Kidney epithelial cell (primary cell): ENCODE results near the gene FSTL4. TPM values are rescaled to one million over a fixed set of nuclear protein-coding genes. Genes with fewer than 3 reads are reported as not detected.

Experiments
- DNase-seq: peaks from one replicate; pipeline ENCODE4 v3.0.0-alpha.2; 2010; ENCODE audit warnings: low read depth
- H3K27me3 ChIP-seq: 2 replicates; pipeline ENCODE4 v1.6.0; 2011; ENCODE audit warnings: low read length; ENCODE audit not compliant: control insufficient read depth, insufficient read depth
- H3K36me3 ChIP-seq: 2 replicates; pipeline ENCODE4 v1.5.1; 2011; ENCODE audit warnings: low read length; ENCODE audit not compliant: control insufficient read depth, insufficient read depth
- H3K4me3 ChIP-seq: 2 replicates; pipeline ENCODE4 v1.5.1; 2011; ENCODE audit warnings: low read depth, mild to moderate bottlenecking, control low read depth, low read length
- total RNA-seq: library from RNA; depleted of rRNA; stranded (reverse); fragments of >200 nt; gene quantifications from 2 replicates; pipeline ENCODE4 v1.2.3, GENCODE V29; 2015
- TF ChIP-seq, protein P1 (sequence below): IDR thresholded peaks from 2 replicates; pipeline ENCODE4 v1.5.1; 2011; ENCODE audit warnings: mild to moderate bottlenecking, moderate library complexity, low read length, control low read depth, inconsistent platforms; ENCODE audit not compliant: insufficient read depth, poor library complexity, severe bottlenecking

The FSTL4 gene
- total RNA-seq, 1 donor from 2014 or later: not detected

DNA sequence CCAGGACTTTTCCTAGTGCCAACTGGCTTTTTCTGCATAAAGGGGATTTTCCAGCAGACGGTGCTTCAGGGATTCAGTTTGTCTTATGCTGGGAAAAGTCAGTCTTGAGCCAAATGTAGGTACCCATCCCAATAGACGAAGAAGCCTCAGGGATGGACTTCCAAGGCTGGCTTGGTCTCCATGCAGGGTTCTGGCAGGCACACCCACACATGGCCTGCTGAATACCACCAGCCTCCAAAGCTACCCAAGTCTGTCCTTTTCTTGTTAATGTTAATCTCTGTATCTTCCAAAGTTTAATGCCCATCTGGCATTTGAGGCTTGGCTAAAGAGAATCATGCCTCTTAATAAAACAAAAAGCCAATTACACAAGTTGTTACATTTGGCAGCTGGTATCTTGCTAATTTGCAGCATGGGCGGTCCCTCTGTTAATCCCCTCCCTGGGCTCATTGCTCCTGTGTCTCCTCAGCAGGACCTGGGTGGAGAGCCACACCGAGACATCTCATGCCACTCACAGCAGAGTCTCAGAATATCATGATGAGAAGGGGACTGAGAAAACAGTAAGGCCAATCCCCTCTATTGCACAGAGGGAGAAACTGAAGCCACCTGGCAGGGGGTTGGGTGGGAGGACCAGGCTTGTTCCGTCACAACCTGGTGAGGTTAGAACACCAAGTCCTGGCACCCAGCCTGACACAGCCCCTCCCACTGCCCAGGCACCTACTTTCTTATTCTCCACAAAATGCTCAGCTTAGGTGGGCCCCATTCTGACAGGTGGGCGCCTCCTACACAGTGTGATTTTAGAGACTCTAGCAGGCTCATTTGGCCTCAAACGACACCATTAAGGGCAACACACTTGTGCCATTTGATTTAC, 243.2 kb downstream of the FSTL4 start:
- no peaks in the 10 kb centered on the region for H3K36me3 ChIP-seq
- TF ChIP-seq, protein P1, sequence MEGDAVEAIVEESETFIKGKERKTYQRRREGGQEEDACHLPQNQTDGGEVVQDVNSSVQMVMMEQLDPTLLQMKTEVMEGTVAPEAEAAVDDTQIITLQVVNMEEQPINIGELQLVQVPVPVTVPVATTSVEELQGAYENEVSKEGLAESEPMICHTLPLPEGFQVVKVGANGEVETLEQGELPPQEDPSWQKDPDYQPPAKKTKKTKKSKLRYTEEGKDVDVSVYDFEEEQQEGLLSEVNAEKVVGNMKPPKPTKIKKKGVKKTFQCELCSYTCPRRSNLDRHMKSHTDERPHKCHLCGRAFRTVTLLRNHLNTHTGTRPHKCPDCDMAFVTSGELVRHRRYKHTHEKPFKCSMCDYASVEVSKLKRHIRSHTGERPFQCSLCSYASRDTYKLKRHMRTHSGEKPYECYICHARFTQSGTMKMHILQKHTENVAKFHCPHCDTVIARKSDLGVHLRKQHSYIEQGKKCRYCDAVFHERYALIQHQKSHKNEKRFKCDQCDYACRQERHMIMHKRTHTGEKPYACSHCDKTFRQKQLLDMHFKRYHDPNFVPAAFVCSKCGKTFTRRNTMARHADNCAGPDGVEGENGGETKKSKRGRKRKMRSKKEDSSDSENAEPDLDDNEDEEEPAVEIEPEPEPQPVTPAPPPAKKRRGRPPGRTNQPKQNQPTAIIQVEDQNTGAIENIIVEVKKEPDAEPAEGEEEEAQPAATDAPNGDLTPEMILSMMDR: no peak
- H3K27me3 ChIP-seq: peaks cover 12% of the 10 kb centered on the region
- H3K4me3 ChIP-seq: no peak overlapping the region
- no peak for DNase-seq

DNA sequence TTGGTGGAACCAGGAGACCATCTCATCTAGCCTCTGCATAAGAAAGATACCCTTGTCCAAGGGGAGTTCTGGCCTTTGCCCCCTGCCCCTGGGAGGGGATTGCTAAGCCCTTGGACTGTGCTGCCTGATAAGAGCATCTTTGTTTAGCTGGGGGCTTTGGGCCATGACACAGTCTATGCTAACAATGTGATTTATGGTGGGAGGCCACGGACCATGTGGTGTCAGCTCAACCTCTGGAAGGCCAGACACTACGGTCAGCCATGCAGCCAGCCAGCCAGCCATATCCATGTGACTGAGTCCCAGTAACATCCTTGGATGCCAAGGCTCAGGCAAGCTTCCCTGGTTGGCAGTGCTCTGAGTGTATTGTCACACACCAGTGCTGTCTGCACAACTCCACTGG, 244.4 kb downstream of the FSTL4 start:
- Histone ChIP-seq H3K4me3 (no peak overlapping the region), H3K36me3 (no peaks in the 10 kb centered on the region), H3K27me3 (peaks cover 15% of the 10 kb centered on the region)
- TF ChIP-seq, protein P1: no peak
- no peak for DNase-seq

DNA sequence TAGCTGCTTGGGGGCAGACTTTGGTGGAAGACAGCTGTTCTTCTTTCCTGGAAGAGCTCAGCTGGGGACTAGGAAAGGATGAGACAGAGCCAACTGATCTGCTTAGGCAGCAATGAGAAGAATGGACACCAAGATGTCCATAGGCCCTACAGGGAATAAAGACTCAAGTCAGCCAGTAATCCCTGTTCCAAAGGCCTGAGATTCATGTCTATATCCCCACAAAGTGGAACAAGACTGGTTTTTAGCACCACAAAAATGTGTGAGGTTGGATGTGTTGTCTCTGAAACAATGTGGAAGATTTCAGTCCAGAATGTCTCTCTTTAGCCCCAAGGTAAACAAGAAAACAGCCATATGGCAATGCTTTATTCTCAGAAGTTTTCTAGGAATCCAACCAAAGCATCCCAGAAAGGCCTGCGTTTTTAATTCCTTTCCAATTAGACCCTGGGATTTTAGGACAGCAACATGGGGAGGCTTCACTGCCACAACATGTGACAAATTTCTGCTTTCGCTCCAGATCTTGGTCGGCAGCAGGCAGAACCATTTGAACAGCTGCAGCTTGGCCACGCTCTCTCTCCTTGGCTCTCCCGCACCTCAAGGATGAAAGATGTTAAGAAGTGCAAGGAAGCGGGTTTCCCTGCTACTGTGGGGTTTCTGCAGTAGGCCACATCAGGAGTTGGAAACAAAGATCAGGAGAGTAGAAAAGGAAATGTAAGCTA, 245.1 kb downstream of the FSTL4 start:
- DNase-seq: no peak
- TF ChIP-seq, protein P1: no peak
- Histone ChIP-seq H3K4me3 (no peak overlapping the region), H3K36me3 (no peaks in the 10 kb centered on the region), H3K27me3 (peaks cover 18% of the 10 kb centered on the region)

DNA sequence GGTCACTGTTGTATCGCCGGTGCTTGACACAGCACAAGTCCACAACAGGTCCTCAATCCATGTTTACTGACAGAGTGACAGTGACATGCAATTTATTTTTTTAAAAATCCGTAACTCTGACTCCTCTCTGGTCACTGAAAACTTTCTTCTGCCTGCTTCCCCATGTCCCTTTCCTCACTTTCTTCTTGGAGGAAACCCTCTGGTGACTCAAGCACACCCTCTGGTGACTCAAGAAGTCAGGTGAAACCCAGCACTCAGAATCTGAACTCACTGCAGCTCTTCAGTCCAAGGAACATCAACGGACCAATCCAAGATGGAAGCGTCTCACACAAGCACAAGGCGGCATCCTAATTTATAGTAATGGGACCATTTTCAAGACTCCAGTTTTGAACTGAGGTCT, 245.9 kb downstream of the FSTL4 start:
- no peaks in the 10 kb centered on the region for H3K36me3 ChIP-seq
- no peak for DNase-seq
- no peak overlapping the region for H3K4me3 ChIP-seq
- TF ChIP-seq, protein P1: no peak
- H3K27me3 ChIP-seq: peaks cover 21% of the 10 kb centered on the region

DNA sequence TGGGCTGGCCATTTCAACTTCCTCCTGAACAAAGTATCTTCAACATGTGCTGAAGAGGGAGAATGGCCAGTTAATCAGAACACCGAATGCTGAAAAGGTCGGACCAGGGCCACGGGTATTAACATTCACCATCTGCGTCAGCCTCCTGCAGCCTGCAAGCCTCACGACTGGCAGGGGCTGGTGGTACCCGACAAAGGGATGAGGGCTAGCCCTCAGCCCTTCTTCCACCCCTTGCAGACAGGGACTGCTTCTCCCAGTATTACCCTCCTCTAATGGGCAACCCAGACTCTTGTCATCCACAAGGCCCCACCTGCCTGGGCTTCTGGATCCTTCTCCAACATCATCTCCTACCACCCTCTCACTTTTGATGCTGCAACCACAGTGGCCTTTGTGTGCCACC, 246.6 kb downstream of the FSTL4 start:
- DNase-seq: no peak
- Histone ChIP-seq H3K27me3 (peaks cover 26% of the 10 kb centered on the region), H3K36me3 (no peaks in the 10 kb centered on the region), H3K4me3 (no peak overlapping the region)
- TF ChIP-seq, protein P1: no peak
